Neural progenitor cell (in vitro differentiated cells): ENCODE results near the gene CHST3.

Source experiments
- EZH2phosphoT487 ChIP-seq: fragments of 200-600 bp; sonication (generic); IDR thresholded peaks from 2 replicates; pipeline ENCODE4 v1.6.1; 2017; ENCODE audit warnings: antibody characterized with exemption
- TF ChIP-seq, protein P1 (sequence below): fragments of 200-600 bp; sonication (generic); IDR thresholded peaks from 2 replicates; pipeline ENCODE4 v1.5.1; 2017; ENCODE audit warnings: antibody characterized with exemption, mild to moderate bottlenecking

DNA sequence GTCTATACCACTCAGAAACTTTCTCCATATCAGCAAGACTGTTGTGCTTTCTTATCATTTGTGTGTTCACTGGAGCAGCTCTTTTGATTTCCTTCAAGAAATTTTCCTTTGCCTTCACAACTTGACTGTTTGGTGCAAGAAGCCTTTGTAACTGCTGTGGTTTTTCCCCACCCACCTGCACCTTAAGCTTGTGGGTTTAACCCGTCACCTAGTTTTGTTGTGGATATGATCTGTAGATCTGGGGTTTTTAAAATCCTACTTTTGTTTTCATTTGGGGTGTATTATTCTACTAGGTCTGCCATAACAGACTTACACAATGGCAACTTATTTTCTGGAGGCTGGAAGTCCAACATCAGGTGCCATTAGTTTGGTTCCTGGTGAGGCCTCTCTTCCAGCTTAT lies 30.5 kb upstream of the CHST3 start:
- TF ChIP-seq, protein P1, sequence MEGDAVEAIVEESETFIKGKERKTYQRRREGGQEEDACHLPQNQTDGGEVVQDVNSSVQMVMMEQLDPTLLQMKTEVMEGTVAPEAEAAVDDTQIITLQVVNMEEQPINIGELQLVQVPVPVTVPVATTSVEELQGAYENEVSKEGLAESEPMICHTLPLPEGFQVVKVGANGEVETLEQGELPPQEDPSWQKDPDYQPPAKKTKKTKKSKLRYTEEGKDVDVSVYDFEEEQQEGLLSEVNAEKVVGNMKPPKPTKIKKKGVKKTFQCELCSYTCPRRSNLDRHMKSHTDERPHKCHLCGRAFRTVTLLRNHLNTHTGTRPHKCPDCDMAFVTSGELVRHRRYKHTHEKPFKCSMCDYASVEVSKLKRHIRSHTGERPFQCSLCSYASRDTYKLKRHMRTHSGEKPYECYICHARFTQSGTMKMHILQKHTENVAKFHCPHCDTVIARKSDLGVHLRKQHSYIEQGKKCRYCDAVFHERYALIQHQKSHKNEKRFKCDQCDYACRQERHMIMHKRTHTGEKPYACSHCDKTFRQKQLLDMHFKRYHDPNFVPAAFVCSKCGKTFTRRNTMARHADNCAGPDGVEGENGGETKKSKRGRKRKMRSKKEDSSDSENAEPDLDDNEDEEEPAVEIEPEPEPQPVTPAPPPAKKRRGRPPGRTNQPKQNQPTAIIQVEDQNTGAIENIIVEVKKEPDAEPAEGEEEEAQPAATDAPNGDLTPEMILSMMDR: no peak
- no peak for TF ChIP-seq EZH2phosphoT487
